GM19193 (cell line): Measurements from ENCODE around the gene C1orf210.

Experiments
- POLR2A ChIP-seq: IDR thresholded peaks from 4 replicates; pipeline ENCODE4 v1.6.1; 2011; ENCODE audit not compliant: insufficient read depth, insufficient read length; ENCODE audit errors: extremely low read depth

Gene C1orf210

DNA sequence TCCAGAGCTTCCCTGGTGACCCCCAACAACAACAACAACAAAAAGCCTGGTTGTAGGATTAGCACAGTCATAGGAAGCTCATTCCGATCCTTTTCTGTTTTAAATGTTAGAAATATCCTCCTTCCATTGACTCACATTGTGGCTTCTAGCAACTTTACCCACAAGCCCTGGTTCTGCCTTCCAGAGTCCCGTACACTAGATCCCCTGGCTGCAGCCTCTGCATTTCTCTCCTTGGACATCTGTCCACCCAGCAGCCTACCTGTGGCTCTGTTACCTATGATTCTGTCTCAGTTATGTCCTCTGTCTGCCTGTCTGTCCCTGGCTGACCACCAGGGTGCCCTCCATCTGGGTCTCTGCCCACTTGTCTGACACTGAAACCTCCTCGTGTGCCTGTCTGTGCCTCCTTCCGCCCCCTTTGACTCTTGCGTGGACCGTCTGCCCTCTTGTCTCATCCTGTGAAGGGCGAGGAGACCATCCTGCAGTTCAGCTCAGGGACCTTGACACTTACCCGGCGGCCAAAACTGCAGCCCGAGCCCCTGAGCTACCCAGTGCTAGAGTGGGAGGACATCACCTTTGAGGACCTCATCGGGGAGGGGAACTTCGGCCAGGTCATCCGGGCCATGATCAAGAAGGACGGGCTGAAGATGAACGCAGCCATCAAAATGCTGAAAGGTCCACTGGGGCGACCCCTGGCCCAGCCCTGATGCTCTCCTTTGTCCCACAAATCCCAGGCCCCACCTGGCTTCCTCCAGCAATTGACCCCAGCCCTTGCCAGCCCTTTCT is 31.5 kb upstream of the C1orf210 start:
- TF ChIP-seq POLR2A = no peak

DNA sequence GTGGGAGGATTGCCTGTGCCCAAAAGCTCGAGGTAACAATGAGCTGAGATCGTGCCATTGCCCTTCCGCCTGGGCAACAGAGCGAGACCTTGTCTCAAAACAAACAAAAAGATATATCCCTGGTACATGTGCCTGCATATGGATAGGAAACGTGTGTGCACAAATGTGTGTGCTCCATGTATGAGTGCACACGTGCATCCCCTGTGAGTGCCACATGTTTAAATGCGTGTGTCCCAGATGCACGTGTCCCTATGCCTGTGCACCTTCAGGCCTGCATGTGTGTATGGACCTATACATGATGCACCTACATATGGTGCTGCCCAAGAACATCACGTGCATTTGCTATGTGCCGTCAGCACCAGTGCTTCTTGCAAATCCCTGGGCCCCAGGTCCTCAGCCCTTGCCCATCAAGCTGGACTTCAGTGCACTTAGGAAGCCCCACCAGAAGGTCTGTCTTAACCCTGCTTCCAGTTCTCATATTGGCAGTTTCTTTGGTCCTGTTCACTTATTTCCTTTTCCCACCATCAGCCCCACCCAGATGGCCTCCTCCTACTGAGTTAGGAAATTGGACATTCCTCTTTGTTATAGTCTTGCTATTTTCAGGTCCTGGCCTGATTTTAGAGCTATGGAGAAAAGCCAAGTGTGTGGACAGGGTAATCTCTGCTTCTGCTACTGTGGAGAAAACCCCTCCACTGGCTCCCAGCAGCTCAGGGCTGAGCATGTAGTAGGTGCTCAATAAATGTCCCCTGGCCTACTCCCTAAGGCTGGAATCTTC is 30.8 kb upstream of the C1orf210 start:
- no peak for TF ChIP-seq POLR2A

DNA sequence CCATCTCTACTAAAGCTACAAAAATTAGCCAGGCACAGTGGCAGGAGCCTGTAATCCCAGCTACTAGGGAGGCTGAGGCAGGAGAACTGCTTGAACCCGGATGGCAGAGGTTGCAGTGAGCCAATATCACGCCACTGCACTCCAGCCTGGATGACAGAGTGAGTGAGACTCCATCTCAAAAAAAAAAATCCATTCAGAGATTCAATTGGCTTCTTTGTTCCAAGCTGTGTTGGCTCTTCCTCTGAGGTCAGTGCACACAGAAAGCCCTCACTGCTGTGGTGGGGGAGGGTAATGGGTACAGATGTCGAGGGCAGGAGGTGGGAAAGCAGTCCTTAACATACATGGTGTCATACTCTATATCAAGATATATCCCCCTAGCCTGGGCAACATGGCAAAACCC is 30.1 kb upstream of the C1orf210 start:
- TF ChIP-seq POLR2A = no peak

DNA sequence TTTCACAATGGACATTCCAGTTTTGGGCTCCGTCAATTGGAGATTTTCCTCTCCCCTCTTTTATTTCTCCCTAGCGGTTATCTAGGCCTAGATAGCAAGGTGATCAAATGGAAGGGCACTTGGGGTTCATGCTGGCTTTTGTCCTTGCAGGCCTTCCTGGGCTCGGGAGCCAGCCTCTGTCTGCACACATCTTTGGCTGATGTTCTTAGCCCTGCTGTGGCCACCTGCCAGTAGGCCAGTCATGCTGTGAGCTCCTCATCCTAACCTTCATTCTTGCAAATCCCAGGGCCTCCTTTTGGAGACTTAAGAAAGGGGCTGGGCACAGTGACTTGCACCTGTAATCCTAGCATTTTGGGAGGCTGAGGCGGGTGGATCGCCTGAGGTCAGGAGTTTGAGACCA is 28.9 kb upstream of the C1orf210 start:
- TF ChIP-seq POLR2A = no peak

- no peak for TF ChIP-seq POLR2A
These were observed 28.4 kb upstream of the C1orf210 start for GRCh38 chr1:43313771-43314170.

GRCh38 chr1:43312663-43313515 is 27.5 kb upstream of the C1orf210 start:
- no peak for TF ChIP-seq POLR2A

- TF ChIP-seq POLR2A = no peak
These were observed 26.8 kb upstream of the C1orf210 start for GRCh38 chr1:43312212-43312623.

DNA sequence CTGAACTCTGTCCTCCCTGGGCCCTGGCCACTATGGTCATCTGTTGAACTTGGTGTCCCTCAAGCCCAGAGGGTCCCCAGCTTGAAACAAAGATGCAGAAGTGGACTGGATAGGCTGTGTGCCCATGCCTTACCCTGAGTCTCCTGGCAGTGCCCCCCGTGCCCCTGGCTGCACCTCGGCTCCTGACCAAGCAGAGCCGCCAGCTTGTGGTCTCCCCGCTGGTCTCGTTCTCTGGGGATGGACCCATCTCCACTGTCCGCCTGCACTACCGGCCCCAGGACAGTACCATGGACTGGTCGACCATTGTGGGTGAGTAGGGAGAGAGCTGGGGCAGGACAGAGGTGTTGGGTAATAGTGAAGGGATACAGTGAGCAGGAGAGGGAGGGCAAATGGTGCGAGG is 26.1 kb upstream of the C1orf210 start:
- no peak for TF ChIP-seq POLR2A

GRCh38 chr1:43309405-43310025 is 24.1 kb upstream of the C1orf210 start:
- no peak for TF ChIP-seq POLR2A

DNA sequence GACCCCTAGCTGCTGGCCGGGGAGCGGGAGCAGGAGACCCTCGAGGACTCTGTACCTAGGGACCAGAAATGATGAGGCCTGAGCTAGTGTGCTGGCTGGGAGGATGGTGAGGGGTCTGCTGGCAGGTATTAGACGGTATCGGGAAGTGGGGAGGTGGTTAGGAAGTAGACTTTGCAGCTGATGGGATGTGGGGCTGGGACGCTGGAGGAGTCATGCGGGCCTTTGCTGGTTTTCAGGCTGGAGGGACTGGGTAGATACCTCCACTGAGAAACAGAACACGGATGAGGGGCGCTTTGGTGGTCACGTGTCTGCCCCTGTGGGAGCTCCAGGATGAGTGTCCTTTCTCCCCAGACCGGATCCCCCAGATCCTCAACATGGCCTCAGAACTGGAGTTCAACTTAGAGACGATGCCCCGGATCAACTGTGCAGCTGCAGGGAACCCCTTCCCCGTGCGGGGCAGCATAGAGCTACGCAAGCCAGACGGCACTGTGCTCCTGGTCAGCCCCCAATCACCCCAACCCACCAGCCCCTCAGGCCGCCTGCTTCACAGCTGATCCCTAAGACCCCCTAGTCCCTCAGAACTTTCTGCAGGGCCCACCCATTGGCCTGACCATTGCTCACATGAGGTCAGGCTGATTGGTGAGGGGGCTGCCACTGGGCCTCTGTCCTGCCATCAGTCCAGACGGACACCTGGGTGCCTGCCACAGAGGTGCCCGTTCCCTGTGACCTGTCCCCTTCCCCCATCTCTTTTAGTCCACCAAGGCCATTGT is 23.4 kb upstream of the C1orf210 start:
- no peak for TF ChIP-seq POLR2A

DNA sequence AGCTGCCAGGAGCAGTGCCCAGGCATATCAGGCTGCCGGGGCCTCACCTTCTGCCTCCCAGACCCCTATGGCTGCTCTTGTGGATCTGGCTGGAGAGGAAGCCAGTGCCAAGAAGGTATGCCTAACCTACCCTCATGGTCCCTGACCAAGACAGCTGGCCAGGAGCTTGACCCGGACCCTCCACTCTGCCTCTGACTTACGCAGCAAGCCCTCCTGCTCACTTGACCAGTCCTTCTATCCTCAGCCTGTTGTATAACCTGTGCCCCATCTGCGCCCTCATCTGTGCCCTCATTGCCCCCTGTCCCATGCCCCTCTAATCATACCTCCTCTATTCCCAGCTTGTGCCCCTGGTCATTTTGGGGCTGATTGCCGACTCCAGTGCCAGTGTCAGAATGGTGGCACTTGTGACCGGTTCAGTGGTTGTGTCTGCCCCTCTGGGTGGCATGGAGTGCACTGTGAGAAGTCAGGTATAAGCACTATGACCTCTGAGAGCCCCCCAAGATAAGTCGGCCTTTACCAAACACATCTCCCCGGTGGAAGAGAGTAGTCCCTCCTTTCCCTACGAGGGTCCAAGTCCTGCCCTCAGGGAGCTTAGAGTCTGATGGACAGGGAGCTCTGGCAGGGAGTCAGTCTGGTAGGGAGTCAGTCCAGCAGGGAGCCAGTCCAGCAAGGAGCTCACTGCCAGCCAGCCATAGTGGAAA is 22.2 kb upstream of the C1orf210 start:
- TF ChIP-seq POLR2A = no peak

DNA sequence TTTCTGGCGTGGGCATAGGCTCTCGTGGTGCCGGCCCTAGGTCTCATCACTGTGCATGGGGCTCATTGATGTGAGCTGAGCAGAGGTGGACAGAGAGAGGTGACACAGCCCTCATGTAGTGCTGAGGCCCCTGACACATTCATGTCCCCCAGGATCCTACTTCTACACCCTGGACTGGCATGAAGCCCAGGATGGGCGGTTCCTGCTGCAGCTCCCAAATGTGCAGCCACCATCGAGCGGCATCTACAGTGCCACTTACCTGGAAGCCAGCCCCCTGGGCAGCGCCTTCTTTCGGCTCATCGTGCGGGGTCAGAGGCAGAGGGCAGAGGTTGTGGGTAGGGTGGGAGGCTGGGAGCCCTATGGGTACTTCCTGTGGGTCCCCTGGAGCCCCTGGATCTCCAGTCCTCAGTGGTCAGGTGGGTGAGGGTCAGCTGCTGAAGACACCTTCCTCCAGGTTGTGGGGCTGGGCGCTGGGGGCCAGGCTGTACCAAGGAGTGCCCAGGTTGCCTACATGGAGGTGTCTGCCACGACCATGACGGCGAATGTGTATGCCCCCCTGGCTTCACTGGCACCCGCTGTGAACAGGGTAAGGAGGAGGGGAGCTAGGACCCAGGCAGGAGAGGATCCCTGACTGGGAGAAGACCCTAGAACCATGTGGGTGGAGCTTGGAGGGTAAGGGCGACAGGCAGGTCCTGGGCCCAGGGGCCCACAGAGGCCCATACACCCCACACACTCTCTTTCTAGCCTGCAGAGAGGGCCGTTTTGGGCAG is 21.5 kb upstream of the C1orf210 start:
- no peak for TF ChIP-seq POLR2A
